Measurements from ENCODE around the gene UBP1.
A peak's percentile ranks its signal among the peaks of the same experiment; 100 is the strongest.
"Not testable (repeated sequence)": the region's sequence is repeated elsewhere in the genome, so short reads cannot be mapped to it uniquely, and the experiment has no call there.

Gene UBP1

DNA sequence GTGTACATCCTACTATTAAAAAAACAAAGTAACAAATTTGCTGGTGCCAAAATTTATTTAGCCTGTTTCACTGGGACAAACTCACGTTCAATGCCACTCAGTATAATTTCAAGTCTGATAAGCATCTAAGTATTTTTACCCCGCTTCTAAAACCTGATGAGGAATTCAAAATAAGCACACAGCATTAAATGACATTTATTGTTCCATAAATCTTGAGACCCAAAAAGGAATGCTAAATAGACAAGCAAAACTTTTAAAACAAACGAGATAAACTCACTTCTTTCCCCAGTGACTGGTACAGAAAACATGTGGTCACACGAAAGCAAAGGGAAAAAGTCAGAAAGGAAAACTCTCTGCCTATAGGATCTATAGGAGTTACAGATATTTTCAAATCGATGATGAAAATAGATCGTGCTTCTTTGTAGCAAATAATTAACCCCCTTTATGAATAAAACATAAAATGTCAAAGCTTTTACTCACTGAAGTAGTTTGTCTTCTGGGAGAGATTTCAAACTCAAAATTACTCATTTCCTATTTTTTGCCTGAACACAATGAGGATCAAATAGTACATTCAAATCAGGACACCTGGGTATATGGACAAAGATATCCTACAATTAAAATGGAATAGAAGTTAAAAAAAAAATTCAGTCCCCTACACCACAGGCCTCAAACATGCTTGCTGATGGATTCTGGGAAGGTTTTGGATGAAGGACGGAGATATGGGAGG is 51.7 kb downstream of the UBP1 start:
- DNase-seq, result no peak

DNA sequence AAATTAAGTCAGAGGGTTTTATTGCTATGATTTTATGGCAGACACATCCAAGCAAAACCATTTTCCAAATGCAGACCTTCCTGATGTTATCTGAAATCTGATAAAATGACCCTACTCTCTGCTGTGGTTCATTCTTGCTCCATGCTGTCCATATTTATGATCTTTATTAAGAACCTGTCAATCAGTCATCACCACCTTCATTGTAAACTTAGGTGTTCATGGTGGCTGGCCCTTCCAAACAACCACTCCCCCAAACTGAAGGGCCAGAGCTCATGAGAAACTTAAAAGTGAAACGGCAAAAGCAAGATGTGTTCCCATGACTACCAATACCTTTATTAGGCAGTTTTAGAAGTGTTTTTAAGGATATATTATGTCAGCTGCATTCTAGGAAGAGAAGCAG is 53.6 kb downstream of the UBP1 start:
- DNase-seq, result no peak

DNA sequence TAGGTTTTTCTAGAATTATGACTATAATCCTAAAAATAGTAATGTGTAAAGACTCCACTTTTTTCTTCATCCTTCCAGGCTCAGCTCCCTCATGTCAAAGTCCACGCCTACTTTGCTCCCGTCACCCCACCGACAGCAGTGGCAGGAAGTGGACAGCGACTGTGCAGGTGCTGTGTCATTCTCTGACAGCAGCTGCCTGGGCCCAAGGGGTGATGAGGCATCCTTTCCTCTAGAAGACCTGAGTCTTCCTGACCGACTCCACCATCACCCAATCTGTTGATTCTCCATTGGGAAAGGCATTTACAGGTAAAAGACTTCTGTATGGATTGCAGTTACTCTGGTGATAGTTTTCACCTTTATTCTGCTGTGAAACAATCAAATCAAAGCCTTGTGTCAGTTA is 54.8 kb downstream of the UBP1 start:
- peak; percentile 10 for DNase-seq

DNA sequence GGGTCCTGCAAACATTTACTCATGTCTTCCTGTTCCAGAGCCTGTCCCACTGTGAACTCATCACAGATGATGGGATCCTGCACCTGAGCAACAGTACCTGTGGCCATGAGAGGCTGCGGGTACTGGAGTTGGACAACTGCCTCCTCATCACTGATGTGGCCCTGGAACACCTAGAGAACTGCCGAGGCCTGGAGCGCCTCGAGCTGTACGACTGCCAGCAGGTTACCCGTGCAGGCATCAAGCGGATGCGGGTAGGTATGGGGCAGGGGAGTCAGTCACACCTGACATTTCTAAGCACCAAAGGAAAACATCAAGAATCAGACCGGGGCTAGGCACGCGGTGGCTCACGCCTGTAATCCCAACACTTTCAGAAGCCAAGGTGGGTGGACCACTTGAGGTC is 56.3 kb downstream of the UBP1 start:
- DNase-seq, result no peak

DNA sequence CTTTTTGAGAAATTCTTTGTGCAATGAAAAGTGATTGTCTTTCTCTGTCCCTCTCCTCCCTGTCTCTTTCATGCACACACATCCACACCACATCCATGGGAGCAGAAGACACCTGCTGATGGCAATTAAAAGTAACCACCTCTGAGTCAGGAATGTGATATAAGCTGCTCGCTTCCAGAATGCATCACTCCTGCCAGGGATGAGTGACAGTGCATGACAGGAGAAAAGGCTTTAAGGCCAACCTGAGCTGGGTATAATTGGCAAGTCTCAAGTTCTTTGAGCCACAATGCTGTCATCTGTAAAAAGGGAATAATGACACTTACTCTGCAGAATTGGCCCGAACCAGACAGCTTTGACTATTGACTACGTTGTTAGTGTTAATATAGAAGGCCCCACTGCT is 59.6 kb downstream of the UBP1 start:
- no peak for DNase-seq

DNA sequence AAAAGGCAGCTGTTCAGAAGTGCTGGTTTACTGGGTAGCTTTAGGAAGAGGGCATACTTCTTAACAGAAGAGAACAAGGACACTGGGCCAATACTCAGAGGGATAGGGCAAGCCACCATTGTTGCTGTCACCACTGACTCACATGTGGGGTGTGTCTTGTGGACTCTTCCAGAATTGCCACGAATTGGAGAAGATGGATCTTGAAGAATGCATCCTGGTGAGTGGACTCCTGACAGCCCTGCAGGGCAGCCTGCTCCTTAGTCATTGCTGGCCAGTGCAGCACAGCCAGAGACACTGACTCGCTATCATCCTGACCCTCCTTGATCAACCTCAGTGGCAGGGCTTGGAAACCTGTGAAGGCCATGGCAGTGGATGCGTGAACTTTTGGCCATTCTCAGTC is 62.3 kb downstream of the UBP1 start:
- no peak for DNase-seq

DNA sequence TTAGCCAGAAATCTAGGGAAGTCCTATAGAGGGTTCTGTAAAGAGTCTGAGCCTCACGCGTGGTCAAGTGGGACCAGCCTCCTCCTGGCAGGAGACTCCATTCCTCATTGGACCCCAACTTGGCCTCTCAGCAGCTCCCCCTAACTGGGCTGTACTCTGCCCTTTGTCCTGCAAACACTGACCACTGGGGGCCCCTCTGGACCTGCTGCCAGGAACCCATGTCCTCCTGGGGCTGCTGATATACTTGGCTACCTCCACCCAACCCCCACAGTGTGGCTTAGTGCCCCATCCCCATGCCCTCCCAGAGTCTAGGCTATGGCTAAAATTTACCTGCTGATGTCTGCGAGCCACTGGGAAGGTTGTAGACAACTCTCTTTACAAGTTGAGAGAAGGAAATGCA is 62.7 kb downstream of the UBP1 start:
- no peak for DNase-seq

DNA sequence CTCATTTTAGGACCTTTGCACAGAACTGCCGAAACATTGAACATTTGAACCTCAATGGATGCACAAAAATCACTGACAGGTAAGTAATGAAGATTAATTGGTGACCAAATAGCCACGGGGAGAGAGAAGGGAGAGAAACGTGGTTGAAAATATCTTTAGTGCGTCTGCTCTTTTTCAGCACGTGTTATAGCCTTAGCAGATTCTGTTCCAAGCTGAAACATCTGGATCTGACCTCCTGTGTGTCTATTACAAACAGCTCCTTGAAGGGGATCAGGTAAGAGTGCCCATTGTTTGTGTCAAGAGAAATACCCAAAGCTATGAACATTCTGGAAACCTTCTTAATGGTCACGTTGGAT is 67.1 kb downstream of the UBP1 start:
- DNase-seq, result no peak

DNA sequence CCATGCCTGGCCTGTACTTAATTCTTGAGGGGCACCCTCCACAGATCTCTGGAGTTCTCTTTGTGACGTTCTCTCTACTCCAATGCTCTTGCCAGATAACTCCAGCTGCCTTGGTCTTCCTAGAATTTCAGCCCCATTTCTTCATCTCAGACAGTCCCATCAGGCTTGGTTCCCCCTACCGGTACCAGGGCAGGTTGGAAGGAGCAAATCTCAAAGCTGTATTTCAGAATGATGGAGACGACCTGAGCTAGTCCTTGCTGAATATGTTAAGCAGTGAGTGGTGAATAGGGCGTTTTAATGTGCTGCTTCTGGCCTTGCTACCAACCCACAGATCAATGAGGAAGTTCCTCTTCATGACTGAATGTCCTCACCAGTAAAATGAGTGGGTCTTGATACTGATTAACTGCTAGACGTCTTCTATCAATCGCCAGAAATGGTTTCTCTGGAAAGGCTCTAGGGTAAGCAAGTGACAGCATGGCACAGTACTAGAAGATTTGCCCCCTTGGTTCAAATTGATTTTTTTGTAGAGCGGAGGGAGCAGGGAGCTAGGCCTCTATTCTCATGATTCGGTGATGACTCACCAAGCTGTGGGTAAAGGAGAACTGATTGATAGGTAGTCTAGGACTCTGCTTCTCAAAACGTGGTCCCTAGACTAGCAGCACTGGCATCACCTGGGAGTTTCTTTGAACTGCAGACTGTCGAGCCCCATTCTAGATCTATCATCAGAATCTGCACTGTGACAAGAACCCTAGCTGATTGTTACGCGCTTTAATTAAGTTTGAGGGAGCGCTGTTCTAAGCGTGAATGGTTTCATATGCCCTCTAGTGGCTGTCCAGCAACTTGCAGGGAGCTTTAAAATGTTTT is 67.8 kb downstream of the UBP1 start:
- DNase-seq, result peak; percentile 25

DNA sequence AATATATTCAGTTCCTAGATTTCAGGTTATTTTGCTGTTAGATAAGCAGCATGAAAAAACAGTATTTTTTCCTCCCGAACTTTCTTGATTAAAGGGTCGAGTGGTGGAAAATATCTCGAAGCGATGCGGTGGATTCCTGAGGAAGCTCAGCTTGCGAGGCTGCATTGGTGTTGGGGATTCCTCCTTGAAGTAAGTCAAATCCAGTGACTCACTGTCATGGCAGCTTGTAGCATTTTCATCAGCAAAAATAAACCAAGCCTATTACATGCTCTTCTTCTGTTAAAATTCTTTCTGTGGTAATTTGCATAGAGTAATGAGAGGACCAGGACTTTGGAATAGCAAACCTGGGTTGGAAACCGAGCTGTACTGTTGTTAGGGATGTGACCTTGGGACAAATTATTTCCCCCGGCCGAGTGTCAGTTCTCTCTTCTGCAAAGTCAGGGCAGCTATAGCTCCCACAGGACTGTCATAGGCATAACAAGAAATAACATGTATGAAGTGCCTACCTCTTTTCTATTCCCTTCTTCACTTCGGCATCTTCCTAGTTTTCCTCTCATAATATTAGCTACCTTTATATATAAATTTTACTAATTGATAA is 75.6 kb downstream of the UBP1 start:
- DNase-seq, result no peak

DNA sequence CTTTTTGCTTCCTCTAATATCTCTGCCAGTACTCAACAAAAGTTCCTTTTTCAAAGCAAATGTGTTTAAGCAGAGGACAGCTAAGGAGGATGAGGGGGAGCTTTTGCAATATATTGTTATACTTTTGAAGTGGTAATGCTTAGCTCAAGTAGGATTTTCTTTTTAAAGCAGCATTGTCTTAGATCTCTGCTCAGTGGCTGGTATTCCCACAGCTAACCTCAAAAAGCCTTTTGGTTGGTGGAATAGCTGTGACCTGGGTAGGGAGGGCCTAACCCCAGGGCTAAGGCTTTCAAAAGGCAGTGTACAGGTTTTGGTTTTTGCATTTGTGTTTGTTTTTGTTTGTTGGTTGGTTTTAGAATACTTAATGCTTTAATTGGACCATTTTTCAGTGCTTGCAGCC is 76.1 kb downstream of the UBP1 start:
- DNase-seq, result no peak

DNA sequence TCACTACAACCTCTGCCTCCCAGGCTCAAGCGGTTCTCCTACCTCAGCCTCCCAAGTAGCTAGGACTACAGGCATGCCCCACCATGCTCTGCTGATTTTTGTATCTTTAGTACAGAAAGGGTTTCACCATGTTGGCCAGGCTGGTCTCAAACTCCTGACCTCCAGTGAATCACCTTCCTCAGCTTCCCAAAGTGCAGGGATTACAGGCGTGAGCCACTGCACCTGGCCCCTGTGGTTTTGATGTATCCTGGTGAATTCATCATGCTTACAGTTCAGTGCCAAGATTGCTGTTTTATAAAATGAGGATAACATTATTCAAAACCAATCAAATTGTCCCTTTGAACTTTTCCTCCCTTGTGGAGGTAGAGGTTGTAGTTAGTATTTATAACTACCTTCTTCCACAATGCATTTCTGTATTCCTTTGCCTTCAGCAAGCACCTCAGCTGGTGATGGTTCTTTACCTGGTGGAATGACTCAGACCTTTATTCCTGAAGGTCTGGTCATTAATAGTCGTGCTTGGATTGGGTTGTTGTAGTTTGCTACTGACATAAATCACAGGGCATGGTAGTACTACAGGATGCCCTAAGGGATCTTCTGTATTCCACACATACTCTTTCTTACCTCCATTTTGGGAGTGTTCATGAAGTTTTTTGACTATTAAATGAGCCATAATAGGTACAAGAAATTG is 76.9 kb downstream of the UBP1 start:
- no peak for DNase-seq

DNA sequence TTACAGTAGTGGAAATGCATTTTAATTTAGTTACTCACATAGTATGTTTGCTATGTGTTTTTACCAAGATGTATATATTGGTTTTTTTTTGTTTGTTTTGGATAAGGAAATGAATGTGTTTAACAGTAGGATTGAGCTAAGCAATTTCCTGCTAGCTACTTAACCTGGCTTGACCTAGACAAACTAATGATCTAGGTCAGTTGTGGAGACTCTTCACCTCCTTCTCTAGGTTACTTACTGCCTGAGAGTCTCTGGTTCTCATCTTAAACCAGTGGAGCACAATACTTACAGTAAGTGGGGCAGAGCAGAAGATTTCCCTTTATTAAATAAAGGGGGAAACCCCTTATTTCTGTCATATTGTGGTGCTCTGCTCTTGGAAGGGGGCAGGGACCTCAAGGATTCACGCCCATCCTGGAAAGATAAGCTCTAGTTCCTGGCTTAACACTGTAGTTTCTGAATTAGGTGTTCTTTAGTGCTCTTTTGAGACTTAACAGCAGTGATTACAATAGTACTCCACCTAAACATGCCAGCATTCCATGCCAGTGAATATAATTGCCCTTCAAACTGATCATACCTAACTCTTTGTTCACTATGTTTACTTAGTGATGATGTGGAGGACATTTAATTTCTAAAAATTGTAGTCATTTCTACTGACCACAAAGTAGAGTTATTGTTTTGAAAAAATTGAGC is 79.9 kb downstream of the UBP1 start:
- DNase-seq, result no peak

DNA sequence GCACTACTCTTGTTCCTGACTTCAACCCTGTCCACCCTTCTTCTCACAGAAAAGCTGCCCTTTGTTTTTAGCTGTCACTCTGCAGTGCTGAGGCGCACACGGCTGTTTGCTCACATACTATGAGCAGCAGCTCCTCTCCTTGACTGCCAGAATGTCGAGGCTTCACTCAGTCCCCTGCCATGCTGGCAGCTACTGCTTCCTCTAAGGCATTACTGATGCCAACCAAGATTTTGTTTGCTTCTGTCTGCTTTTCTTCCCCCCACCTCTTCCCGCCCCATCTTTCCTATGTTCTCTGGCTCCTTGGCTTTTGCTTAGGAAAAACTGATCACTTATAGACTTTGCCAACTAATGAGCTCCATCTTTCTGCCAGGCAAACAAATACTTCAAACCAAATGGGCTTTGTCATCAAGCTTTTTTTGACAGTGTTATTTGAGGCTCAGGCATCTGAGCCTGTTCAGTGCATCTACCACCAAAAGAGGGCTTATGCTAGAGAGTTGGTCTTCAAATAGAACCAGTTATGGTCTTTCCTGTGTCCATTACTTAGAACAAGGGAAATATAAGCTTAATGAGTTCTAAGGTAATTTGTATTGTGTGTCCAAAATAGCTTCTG is 81.9 kb downstream of the UBP1 start:
- DNase-seq, result no peak

DNA sequence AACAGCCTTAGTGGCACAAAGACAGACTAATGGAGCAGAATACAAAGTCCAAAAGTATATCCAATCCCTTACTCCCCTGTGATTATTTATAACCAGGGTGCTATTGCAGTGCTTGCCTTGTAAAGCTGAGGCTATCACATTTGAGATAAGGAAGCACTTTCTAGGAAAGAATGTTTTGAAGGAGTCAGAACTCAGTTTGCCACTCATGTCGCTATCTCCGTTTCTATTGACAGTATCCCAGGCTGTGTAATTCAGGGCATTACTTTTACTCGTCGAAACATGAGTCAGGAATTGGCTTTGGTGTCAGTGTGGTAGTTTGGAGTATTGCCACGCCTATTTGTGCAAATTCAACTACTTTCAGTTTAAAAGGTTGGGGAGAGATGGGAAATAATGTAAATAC is 84.6 kb downstream of the UBP1 start:
- no peak for DNase-seq

DNA sequence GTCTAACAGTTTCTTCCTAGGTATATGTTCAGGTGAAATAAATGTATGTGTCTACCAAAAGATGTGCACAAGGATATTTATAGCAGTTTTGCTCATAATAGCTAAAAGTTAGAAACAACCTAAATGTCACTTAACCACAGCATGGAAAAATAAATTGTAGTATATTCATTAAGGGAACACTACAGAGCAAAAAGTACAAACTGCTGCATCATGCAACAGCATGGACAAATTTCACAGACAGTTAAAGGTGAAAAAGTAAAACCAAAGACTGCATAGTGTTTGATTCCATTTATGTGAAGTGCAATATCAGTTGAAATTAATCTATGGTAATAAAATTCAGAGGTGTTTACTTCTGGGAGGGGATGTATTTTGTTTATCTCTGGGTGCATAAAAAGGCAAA is 100.4 kb downstream of the UBP1 start:
- DNase-seq, result no peak

DNA sequence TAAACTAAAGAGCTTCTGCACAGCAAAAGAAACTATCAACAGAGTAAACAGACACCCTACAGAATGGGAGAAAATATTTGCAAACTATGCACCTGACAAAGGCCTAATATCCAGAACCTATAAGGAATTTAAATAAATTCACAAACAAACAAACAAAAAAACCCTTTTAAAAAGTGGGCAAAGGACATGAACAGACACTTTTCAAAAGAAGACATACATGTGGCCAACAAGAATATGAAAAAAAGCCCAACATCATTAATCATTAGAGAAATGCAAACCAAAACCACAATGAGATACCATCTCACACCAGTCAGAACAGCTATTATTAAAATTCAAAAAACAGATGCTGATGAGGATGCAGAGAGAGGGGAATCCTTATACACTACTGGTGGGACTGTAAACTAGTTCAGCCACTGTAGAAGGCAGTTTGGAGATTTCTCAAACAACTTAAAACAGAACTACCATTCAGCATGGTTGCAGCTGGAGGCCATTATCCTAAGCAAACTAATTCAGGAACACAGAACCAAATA is 101.2 kb downstream of the UBP1 start:
- DNase-seq, result not testable (repeated sequence)
